ENCODE data around the gene FCER1G. TPM values are rescaled to one million over a fixed set of nuclear protein-coding genes. Genes with fewer than 3 reads are reported as not detected.

FCER1G gene
- polyA plus RNA-seq, 1 donor from 2014 or later, result 3.5 TPM

DNA sequence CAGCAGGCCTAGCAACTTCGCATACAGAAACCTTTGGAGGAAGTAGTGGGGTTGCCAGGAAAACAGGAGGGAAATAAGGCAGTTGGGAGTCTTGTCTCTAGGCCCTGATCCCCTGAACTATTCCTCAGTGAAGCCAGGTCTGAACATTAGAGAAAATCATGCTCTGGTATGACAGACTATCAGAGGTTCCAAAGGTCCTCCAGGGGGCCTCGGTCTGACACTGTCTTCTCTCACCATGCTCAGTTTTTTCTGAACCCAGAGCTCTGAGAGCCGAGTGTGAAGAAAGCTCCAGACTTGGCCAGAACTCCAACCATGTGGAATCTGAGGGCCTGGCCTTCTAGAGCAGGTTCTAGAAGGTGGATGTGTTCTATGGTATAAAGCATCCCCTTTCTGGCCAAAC lies 14.8 kb downstream of the FCER1G start:
- H3K36me3 ChIP-seq (ENCODE audit: insufficient read depth, low read length), result no peaks in the 10 kb centered on the region
- no peaks in the 10 kb centered on the region for H4K20me1 ChIP-seq (ENCODE audit: insufficient read depth)
- no peaks in the 10 kb centered on the region for H3K27me3 ChIP-seq (ENCODE audit: insufficient read depth, low read depth, low read length)
- H3K4me2 ChIP-seq (ENCODE audit: low read length), result no peak overlapping the region
- no peaks in the 10 kb centered on the region for H3K9me2 ChIP-seq (ENCODE audit: insufficient read depth, low read length)
- H2AFZ ChIP-seq (ENCODE audit: low read depth, low read length), result no peak overlapping the region
- no peak for TF ChIP-seq RAD21 (conservative IDR thresholded peaks at IDR 0.05)
- no peak for TF ChIP-seq POLR2AphosphoS5 (IDR thresholded peaks at IDR 0.05)
- no peak for TF ChIP-seq MXI1 (conservative IDR thresholded peaks at IDR 0.05; ENCODE audit: poor library complexity, severe bottlenecking)
- no peak for TF ChIP-seq EP300 (conservative IDR thresholded peaks at IDR 0.05; ENCODE audit: poor library complexity, severe bottlenecking)
- no peak for TF ChIP-seq SMC3 (conservative IDR thresholded peaks at IDR 0.05; ENCODE audit: poor library complexity)
- TF ChIP-seq, protein P1, sequence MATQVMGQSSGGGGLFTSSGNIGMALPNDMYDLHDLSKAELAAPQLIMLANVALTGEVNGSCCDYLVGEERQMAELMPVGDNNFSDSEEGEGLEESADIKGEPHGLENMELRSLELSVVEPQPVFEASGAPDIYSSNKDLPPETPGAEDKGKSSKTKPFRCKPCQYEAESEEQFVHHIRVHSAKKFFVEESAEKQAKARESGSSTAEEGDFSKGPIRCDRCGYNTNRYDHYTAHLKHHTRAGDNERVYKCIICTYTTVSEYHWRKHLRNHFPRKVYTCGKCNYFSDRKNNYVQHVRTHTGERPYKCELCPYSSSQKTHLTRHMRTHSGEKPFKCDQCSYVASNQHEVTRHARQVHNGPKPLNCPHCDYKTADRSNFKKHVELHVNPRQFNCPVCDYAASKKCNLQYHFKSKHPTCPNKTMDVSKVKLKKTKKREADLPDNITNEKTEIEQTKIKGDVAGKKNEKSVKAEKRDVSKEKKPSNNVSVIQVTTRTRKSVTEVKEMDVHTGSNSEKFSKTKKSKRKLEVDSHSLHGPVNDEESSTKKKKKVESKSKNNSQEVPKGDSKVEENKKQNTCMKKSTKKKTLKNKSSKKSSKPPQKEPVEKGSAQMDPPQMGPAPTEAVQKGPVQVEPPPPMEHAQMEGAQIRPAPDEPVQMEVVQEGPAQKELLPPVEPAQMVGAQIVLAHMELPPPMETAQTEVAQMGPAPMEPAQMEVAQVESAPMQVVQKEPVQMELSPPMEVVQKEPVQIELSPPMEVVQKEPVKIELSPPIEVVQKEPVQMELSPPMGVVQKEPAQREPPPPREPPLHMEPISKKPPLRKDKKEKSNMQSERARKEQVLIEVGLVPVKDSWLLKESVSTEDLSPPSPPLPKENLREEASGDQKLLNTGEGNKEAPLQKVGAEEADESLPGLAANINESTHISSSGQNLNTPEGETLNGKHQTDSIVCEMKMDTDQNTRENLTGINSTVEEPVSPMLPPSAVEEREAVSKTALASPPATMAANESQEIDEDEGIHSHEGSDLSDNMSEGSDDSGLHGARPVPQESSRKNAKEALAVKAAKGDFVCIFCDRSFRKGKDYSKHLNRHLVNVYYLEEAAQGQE (IDR thresholded peaks at IDR 0.05; ENCODE audit: borderline replicate concordance), result no peak
- no peak for TF ChIP-seq TAF1 (IDR thresholded peaks at IDR 0.05; ENCODE audit: low read depth)
- no peak for TF ChIP-seq EZH2 (IDR thresholded peaks at IDR 0.05; ENCODE audit: borderline replicate concordance, insufficient read depth, low read length, poor library complexity, severe bottlenecking)
- no peak for TF ChIP-seq CTCF (IDR thresholded peaks at IDR 0.05; ENCODE audit: poor library complexity, severe bottlenecking)
- no peaks in the 10 kb centered on the region for H3K9me3 ChIP-seq (ENCODE audit: low read length)
- H3K9ac ChIP-seq (ENCODE audit: low read length), result no peak overlapping the region
- H3K4me3 ChIP-seq (ENCODE audit: low read length), result no peak overlapping the region
- peaks cover 2% of the 10 kb centered on the region for H3K79me2 ChIP-seq (replicated peaks; ENCODE audit: insufficient read depth, low read length)
- H3F3A ChIP-seq (ENCODE audit: insufficient read depth, low read length, poor library complexity, severe bottlenecking), result no peaks in the 10 kb centered on the region
- H3K27ac ChIP-seq (ENCODE audit: low read length), result no peak overlapping the region

DNA sequence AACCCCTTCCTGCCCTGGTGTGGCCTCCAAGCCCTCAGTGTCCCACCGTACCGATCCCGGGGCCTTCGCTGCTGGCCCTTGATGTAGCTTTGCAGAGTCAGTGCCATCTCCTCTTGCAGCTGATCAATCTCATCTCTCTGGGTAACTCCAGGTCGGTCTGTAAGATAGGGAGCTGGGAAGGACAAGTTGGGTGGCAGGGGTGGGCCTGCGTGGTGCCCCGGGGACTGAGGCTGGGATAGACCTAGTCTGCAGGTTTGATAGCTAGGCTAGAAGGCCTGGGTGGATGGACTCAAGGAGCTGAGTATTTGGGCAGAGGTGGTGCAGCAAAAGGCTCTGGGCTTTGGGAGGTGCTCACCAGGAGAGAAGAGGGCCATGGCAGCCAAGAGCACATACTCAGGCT lies 15.7 kb downstream of the FCER1G start:
- no peak for TF ChIP-seq EZH2 (IDR thresholded peaks at IDR 0.05; ENCODE audit: borderline replicate concordance, insufficient read depth, low read length, poor library complexity, severe bottlenecking)
- no peak for TF ChIP-seq MXI1 (conservative IDR thresholded peaks at IDR 0.05; ENCODE audit: poor library complexity, severe bottlenecking)
- TF ChIP-seq RAD21 (conservative IDR thresholded peaks at IDR 0.05), result no peak
- no peak for TF ChIP-seq EP300 (conservative IDR thresholded peaks at IDR 0.05; ENCODE audit: poor library complexity, severe bottlenecking)
- TF ChIP-seq TAF1 (IDR thresholded peaks at IDR 0.05; ENCODE audit: low read depth), result no peak
- no peak for TF ChIP-seq SMC3 (conservative IDR thresholded peaks at IDR 0.05; ENCODE audit: poor library complexity)
- no peak for TF ChIP-seq CTCF (IDR thresholded peaks at IDR 0.05; ENCODE audit: poor library complexity, severe bottlenecking)
- TF ChIP-seq POLR2AphosphoS5 (IDR thresholded peaks at IDR 0.05), result no peak
- TF ChIP-seq, protein P1 (IDR thresholded peaks at IDR 0.05; ENCODE audit: borderline replicate concordance), result no peak
- Histone ChIP-seq H3F3A (ENCODE audit: insufficient read depth, low read length, poor library complexity, severe bottlenecking) (no peaks in the 10 kb centered on the region), H3K27ac (ENCODE audit: low read length) (no peak overlapping the region)

More for the DNA sequence above, 15.7 kb downstream of the FCER1G start:
- no peaks in the 10 kb centered on the region for H3K27me3 ChIP-seq (ENCODE audit: insufficient read depth, low read depth, low read length)
- H3K9me3 ChIP-seq (ENCODE audit: low read length), result no peaks in the 10 kb centered on the region
- no peak overlapping the region for H3K4me3 ChIP-seq (ENCODE audit: low read length)
- H3K36me3 ChIP-seq (ENCODE audit: insufficient read depth, low read length), result no peaks in the 10 kb centered on the region
- no peaks in the 10 kb centered on the region for H4K20me1 ChIP-seq (ENCODE audit: insufficient read depth)
- no peaks in the 10 kb centered on the region for H3K9me2 ChIP-seq (ENCODE audit: insufficient read depth, low read length)
- peaks cover 2% of the 10 kb centered on the region for H3K79me2 ChIP-seq (replicated peaks; ENCODE audit: insufficient read depth, low read length)
- no peak overlapping the region for H3K4me2 ChIP-seq (ENCODE audit: low read length)
- no peak overlapping the region for H3K9ac ChIP-seq (ENCODE audit: low read length)
- H2AFZ ChIP-seq (ENCODE audit: low read depth, low read length), result no peak overlapping the region
